ENCODE measurements around the gene KLK10.

Gene KLK10

DNA sequence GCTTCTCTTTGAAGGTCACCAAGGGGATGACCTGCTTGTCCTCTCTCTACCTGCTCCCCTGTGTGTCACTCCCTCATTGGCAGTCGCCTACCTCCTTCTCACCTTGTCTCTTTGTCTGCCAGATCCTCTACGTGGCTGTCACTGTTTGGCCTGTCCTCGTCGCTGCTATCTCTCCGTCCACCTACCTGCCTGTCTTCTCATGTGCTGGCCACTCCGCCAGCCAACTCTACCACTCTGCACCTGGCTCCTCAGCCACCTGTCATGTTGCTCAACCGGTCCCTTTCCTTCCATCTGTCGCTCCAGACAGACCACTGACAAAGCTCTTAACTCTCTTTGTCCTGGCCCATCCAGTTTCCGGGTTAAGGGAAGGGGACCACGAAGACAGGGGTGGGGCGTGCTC lies 15.2 kb upstream of the KLK10 start, which contains the start of gene KLK12:
Gene KLK12, minus strand, starts transcription at position 299 of the 400 bp plus-strand sequence. CDS start 381 bp downstream, outside the sequence.
- peak within 1 kb of the TSS; percentile 52 for H3K27ac Mint-ChIP-seq
- no peak within 1 kb of the TSS for H3K4me3 Mint-ChIP-seq
- DNase-seq (no peak), ATAC-seq (replicated peaks) (no peak)
- H3K36me3 Mint-ChIP-seq = peaks cover 2 to 3% of the 10 kb centered on the region in 2 donors
- no peaks in the 10 kb centered on the region for H3K4me1 Mint-ChIP-seq
- peaks cover 44 to 48% of the 10 kb centered on the region in 2 donors for H3K27me3 Mint-ChIP-seq
- peaks cover 10 to 11% of the 10 kb centered on the region in 2 donors for H3K9me3 Mint-ChIP-seq

DNA sequence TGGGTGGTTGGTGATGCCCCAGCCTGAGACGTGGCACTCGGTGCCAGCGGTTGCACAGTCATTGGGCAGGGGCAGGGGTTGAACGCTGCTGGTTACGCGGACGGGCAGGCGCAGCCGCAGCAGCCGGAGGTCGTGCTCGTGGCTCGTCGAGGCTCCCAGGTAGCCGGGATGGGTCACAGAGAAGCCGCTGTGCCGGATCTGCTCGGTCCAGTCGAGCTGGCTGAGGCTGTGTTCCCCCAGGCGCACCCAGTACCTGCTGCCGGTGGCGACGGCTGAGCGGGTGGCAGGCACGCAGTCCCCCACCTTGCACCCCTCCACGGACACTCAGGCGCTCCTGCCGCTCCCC lies 12.3 kb upstream of the KLK10 start:
- H3K9me3 Mint-ChIP-seq = peaks cover 10 to 11% of the 10 kb centered on the region in 2 donors
- H3K4me3 Mint-ChIP-seq = no peak overlapping the region
- peaks cover 51 to 58% of the 10 kb centered on the region in 2 donors for H3K27me3 Mint-ChIP-seq
- no peaks in the 10 kb centered on the region for H3K4me1 Mint-ChIP-seq
- H3K36me3 Mint-ChIP-seq = peaks cover 2 to 3% of the 10 kb centered on the region in 2 donors
- DNase-seq = no peak
- H3K27ac Mint-ChIP-seq = no peak overlapping the region
- no peak for ATAC-seq (replicated peaks)

DNA sequence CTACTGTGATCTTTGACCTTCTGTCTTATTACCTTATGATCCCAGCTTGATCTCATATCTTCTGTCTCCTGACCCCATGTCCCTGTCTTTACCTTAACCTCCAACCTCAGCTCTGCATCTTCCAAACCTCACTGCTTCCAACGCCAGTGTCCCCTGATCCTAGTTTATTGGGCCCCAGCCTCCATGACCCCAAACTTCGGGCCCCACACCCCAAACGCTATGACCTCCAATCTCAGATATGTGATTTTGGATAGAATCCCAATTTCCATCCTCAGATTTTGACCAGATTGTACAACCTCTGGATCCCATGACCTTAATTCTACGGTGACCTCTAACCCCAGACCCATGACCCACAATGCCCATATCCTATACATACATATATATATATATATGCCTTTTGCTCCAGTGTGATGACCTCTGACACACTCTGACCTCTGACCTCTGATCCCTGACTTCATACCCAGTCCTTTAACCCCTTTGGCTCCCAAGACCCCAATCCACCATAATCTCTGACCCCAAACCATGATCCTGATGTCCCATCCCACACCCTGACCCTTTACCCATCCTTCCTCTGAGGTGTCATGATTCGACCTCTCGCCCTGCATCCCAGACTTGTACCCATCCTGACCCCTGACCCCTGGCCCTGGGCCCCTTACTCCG lies 11.8 kb upstream of the KLK10 start:
- Mint-ChIP-seq H3K27me3 (peaks cover 55 to 63% of the 10 kb centered on the region in 2 donors), H3K4me3 (no peak overlapping the region), H3K9me3 (peaks cover 10 to 11% of the 10 kb centered on the region in 2 donors), H3K36me3 (peaks cover 2 to 3% of the 10 kb centered on the region in 2 donors), H3K4me1 (no peaks in the 10 kb centered on the region), H3K27ac (no peak overlapping the region)
- DNase-seq = no peak
- no peak for ATAC-seq (replicated peaks)

DNA sequence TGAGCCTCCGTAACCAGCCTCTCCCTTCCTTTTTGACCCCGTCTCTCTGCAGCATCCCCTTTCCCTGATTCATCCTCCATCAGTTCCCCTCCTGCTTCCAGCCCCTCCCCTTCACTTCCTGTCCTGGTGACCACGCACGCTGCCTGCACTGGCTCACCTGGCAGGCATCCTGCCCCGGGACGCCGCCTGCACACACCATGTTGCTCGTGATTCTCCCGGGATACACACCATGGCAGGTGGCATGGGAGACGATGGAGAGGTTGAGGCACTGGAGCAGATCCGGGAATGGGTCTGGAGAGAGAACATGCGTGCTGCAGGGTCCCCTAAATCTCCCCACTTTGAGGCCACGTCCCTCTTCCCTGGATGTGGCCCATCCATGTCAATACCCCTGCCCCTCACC lies 11.1 kb upstream of the KLK10 start:
- peaks cover 10 to 11% of the 10 kb centered on the region in 2 donors for H3K9me3 Mint-ChIP-seq
- no peak overlapping the region for H3K4me3 Mint-ChIP-seq

DNA sequence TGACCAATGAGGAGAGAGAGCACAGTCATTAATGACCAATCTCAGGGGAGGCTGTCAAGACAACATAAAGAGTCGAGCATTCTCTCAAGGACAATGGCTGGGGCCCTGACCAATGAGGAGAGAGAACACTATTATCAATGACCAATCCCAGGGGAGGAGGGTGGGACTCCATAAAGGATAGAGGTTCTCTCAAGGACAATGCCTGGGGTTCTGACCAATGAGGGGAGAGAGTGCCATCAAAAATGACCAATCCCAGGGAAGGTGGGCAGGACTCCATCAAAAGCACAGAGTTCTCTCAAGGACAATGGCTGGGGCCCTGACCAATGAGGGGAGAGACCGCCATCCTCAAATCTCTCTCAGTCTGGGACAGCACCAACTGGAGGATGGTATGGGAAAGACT lies 10.2 kb upstream of the KLK10 start:
- no peak overlapping the region for H3K27ac Mint-ChIP-seq
- peaks cover 43 to 67% of the 10 kb centered on the region in 2 donors for H3K27me3 Mint-ChIP-seq
- ATAC-seq (replicated peaks) (no peak), DNase-seq (no peak)
- H3K4me1 Mint-ChIP-seq = no peaks in the 10 kb centered on the region
- H3K36me3 Mint-ChIP-seq = peaks cover 2 to 3% of the 10 kb centered on the region in 2 donors
- H3K4me3 Mint-ChIP-seq = no peak overlapping the region
- peaks cover 10 to 11% of the 10 kb centered on the region in 2 donors for H3K9me3 Mint-ChIP-seq

More for the DNA sequence above, 11.1 kb upstream of the KLK10 start:
- Mint-ChIP-seq H3K36me3 (peaks cover 2 to 3% of the 10 kb centered on the region in 2 donors), H3K4me1 (no peaks in the 10 kb centered on the region), H3K27me3 (peaks cover 51 to 67% of the 10 kb centered on the region in 2 donors), H3K27ac (no peak overlapping the region)
- ATAC-seq (replicated peaks) = no peak
- DNase-seq = no peak

DNA sequence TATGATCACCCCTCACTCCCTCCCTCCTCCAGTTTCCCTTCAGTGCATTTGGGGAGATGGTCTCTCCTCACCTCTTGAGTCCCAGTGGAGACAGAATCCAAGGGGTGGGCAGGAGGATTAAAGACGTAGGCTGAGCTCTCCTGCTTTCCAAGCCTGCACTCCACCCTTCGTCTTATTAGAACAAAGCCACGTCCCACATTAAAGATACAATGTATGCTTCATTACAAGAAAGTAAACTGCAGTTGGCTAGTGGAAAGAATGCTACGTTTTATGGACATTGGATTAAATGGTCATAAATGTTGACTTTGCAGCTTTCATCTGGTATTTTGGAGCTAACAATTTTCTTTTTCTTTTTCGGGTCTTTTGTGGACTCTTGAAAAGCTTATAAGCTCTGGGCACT lies 8.4 kb upstream of the KLK10 start:
- Mint-ChIP-seq H3K36me3 (peaks cover 2 to 3% of the 10 kb centered on the region in 2 donors), H3K9me3 (peaks cover 10 to 11% of the 10 kb centered on the region in 2 donors), H3K4me1 (no peaks in the 10 kb centered on the region), H3K27ac (no peak overlapping the region), H3K27me3 (peaks cover 48 to 69% of the 10 kb centered on the region in 2 donors), H3K4me3 (no peak overlapping the region)
- no peak for ATAC-seq (replicated peaks)
- DNase-seq = no peak

DNA sequence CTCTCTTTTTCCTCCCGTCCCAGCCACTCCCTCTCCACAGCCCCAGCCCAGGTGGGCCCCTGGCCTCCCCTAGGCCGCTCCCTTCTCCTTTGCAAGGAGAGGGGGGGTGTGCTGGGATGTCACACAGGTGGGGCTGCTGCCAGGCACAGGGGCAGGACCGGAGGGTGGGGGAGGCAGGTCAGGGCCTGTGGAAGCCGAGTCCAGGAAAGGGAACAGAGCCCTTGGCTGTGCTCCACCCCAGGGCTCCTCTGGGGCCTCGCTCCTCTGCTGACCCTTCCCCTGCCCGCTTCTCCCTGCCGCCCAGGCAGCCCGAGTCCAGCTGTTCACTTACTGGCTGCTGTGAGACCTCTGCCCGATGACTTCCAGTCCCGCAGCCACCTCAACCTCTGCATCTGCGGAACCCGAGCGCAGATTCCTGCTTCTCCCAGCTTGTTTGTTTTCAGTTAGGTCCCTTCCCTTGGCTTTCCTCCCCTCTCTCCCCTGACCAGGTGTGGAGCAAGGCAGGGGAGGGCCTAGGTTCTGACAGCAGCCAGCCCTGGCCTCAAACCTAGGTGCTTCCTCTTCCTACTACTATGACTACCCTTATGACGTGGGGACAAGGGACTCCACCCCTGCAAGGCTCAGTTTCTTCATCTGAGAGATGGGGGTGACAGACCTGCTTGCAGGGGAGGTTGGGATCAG lies 7.8 kb upstream of the KLK10 start:
- H3K27me3 Mint-ChIP-seq = peaks cover 54 to 74% of the 10 kb centered on the region in 2 donors
- peaks cover 10 to 11% of the 10 kb centered on the region in 2 donors for H3K9me3 Mint-ChIP-seq
- no peaks in the 10 kb centered on the region for H3K4me1 Mint-ChIP-seq
- no peak for ATAC-seq (replicated peaks)
- H3K27ac Mint-ChIP-seq = no peak overlapping the region
- no peak overlapping the region for H3K4me3 Mint-ChIP-seq
- peaks cover 2 to 3% of the 10 kb centered on the region in 2 donors for H3K36me3 Mint-ChIP-seq
- DNase-seq = no peak

DNA sequence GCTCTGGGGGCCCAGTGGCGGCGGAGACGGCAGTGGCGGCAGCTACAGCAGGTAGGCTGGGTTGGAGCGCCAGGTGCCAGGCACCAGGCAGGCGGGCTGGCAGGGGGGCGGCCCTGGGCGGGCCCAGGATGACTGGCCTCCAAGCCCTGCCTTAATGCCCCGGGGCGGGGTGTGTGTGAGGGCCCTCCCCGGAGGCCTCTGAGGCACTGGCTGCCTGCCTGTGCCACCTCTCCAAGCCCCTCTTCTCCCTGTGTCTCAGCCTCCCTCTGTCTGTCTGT lies 7.0 kb upstream of the KLK10 start, which contains the start of gene KLK11:
Gene KLK11, minus strand, starts transcription at position 63 of the 278 bp plus-strand sequence. CDS start 985 bp downstream, outside the sequence.
- no peak for DNase-seq
- peaks cover 47 to 67% of the 10 kb centered on the region in 2 donors for H3K27me3 Mint-ChIP-seq
- H3K9me3 Mint-ChIP-seq = peaks cover 8 to 10% of the 10 kb centered on the region in 2 donors
- H3K4me3 Mint-ChIP-seq = no peak within 1 kb of the TSS
- H3K4me1 Mint-ChIP-seq = no peaks in the 10 kb centered on the region
- no peak for ATAC-seq (replicated peaks)
- H3K36me3 Mint-ChIP-seq = peaks cover 0 to 3% of the 10 kb centered on the region in 2 donors
- no peak within 1 kb of the TSS for H3K27ac Mint-ChIP-seq

DNA sequence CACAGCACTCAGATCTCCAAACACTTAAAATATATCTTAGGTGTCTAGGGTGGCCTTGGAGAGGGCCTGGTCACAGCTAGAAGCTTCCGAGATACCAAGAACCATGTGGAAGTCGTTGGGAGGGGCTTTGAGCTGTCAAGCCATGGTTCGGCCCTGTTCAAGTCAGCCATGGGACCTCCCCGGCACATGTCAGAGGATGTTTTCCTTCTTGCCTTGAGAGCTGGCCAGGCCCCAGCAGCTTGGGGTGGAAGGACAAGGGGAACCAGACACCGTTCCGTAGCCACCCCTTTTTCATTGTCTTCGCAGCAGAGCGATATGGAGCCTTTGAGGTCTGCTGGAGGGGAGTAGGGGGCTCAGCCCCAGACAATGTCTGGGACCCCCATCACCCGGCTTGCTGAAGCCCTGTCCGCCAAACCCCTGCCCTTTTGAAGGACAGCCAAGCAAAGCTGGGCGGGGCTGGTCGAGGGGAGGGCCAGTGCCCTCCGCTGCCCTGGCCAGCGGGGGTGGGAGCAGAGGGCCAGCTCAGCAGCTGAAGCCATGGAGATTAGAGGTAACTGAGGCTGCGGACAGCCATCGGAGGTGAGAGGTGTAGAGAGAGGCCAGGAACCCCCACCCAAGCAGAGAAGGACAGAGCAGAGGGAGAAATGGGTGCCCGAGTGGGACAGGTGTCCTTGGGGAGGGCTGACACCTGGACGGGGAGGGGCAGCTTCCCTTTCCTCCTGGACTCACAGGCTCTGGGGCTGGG lies 6.5 kb upstream of the KLK10 start:
- Mint-ChIP-seq H3K36me3 (peaks cover 0 to 3% of the 10 kb centered on the region in 2 donors), H3K9me3 (peaks cover 4 to 5% of the 10 kb centered on the region in 2 donors), H3K4me1 (no peaks in the 10 kb centered on the region), H3K27ac (no peak overlapping the region), H3K27me3 (peaks cover 42 to 63% of the 10 kb centered on the region in 2 donors), H3K4me3 (no peak overlapping the region)
- ATAC-seq (replicated peaks) (no peak), DNase-seq (no peak)

GRCh38 chr19:51025401-51025800 lies 5.9 kb upstream of the KLK10 start:
- H3K27ac Mint-ChIP-seq = no peak overlapping the region
- DNase-seq (no peak), ATAC-seq (replicated peaks) (no peak)
- peaks cover 0 to 1% of the 10 kb centered on the region in 2 donors for H3K4me1 Mint-ChIP-seq
- no peaks in the 10 kb centered on the region for H3K36me3 Mint-ChIP-seq
- H3K4me3 Mint-ChIP-seq = no peak overlapping the region
- peaks cover 37 to 63% of the 10 kb centered on the region in 2 donors for H3K27me3 Mint-ChIP-seq
- H3K9me3 Mint-ChIP-seq = no peaks in the 10 kb centered on the region

DNA sequence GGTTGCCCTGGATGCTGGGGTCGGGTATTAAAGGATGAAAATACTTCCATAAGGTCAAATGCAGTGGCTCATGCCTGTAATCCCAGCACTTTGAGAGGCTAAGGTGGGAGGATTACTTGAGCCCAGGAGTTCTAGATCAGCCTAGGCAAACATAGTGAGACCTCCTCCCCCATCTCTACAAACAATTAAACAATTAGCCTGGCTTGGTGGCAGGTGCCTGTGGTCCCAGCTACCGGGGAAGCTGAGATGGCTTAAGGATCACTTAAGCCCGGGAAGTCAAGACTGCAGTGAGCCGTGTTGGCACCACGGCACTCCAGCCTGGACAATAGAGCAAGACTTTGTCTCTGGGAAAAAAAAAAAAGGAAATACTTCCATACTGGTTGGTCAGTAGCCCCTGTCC lies 5.4 kb upstream of the KLK10 start:
- H3K9me3 Mint-ChIP-seq = no peaks in the 10 kb centered on the region
- no peak for ATAC-seq (replicated peaks)
- H3K4me1 Mint-ChIP-seq = peaks cover 1 to 6% of the 10 kb centered on the region in 2 donors
- peaks cover 42 to 67% of the 10 kb centered on the region in 2 donors for H3K27me3 Mint-ChIP-seq
- H3K36me3 Mint-ChIP-seq = no peaks in the 10 kb centered on the region
- DNase-seq = no peak
- no peak overlapping the region for H3K27ac Mint-ChIP-seq
- no peak overlapping the region for H3K4me3 Mint-ChIP-seq

- DNase-seq (no peak), ATAC-seq (replicated peaks) (no peak)
- Mint-ChIP-seq H3K9me3 (no peaks in the 10 kb centered on the region), H3K27me3 (peaks cover 44 to 77% of the 10 kb centered on the region in 2 donors), H3K4me3 (no peak overlapping the region), H3K27ac (no peak overlapping the region), H3K36me3 (no peaks in the 10 kb centered on the region), H3K4me1 (peaks cover 4 to 14% of the 10 kb centered on the region in 2 donors)
These were observed 4.4 kb upstream of the KLK10 start for GRCh38 chr19:51023946-51024345.

DNA sequence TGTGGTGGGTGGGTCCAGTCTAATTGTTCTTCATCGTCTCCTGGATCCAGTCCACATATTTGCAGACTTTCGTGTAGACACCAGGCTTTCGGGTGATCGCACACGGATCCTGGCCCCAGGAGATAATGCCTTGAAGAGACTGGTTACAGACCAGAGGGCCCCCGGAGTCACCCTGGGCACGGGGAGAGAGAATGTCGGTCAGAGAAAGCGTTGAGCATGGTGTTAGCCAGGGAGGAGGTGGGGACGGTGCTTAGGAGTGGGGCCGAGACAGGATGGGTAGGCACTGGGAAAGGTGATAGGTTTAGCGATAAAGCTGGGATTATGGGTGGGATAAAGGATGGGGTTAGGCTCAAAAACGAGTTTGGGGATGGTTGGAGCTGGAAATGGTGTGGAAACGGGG lies 3.0 kb upstream of the KLK10 start:
- DNase-seq (no peak), ATAC-seq (replicated peaks) (no peak)
- H3K27ac Mint-ChIP-seq = no peak overlapping the region
- H3K27me3 Mint-ChIP-seq = peaks cover 54 to 87% of the 10 kb centered on the region in 2 donors
- H3K36me3 Mint-ChIP-seq = peaks cover 0 to 6% of the 10 kb centered on the region in 2 donors
- H3K4me3 Mint-ChIP-seq = no peak overlapping the region
- peaks cover 10 to 27% of the 10 kb centered on the region in 2 donors for H3K4me1 Mint-ChIP-seq
- peaks cover 0 to under 1% of the 10 kb centered on the region in 2 donors for H3K9me3 Mint-ChIP-seq

GRCh38 chr19:51020988-51021651 lies 1.6 kb upstream of the KLK10 start:
- peaks cover 58 to 88% of the 10 kb centered on the region in 2 donors for H3K27me3 Mint-ChIP-seq
- DNase-seq (no peak), ATAC-seq (replicated peaks) (peak; percentile 19 to 36)
- H3K36me3 Mint-ChIP-seq = peaks cover 0 to 13% of the 10 kb centered on the region in 2 donors
- H3K27ac Mint-ChIP-seq = no peak overlapping the region
- peaks cover 0 to 7% of the 10 kb centered on the region in 2 donors for H3K9me3 Mint-ChIP-seq
- no peak overlapping the region for H3K4me3 Mint-ChIP-seq
- peaks cover 20 to 38% of the 10 kb centered on the region in 2 donors for H3K4me1 Mint-ChIP-seq

Measured in stimulated activated naive B cell treated with anti-CD40 and anti-IgM and Interleukin-4, amounts not matched to agents 10 μg/mL and 1 μg/mL and 100 μg/mL, for 72 hours (primary cell).